Prostate gland (tissue), 2 donors: ENCODE data around the gene ABCC3.

ENCODE experiments used
- CTCF ChIP-seq, 4 experiments: fragments of 200-600 bp in 2 of 4; fragments of 450-650 bp in 2 of 4; sonication (generic) in 2 of 4; IDR thresholded peaks; 1 replicate in 3 of 4; 2 replicates in 1 of 4; pipeline ENCODE4 v1.5.1; 2016 to 2019; ENCODE audit warnings: antibody characterized with exemption in 4 of 4, mild to moderate bottlenecking in 2 of 4, moderate library complexity in 2 of 4
- POLR2A ChIP-seq: fragments of 450-650 bp; IDR thresholded peaks from one replicate; pipeline ENCODE4 v1.6.1; 2016; ENCODE audit warnings: antibody characterized with exemption, mild to moderate bottlenecking

- no peak for TF ChIP-seq CTCF (IDR thresholded peaks at IDR 0.05)
- TF ChIP-seq POLR2A, result no peak
These were observed 40.4 kb upstream of the ABCC3 start for GRCh38 chr17:50594128-50594823.
